HEK293 (cell line): ENCODE data around the gene CCNYL1.

ENCODE experiments used
- CTCF ChIA-PET: fragments of 350-600 bp; formaldehyde crosslinking; extraction: SDS; loops from one replicate; lab custom pipeline; 2021; ENCODE audit warnings: antibody characterized with exemption; lab: Yijun Ruan, JAX
- POLR2A ChIA-PET: fragments of 300-600 bp; formaldehyde crosslinking; extraction: SDS; loops from one replicate; lab custom pipeline; 2020; ENCODE audit warnings: antibody characterized with exemption, inconsistent platforms; lab: Yijun Ruan, JAX
- H3K27ac ChIP-seq: fragments of 200-500 bp; sonication (Bioruptor generic); 2 replicates; pipeline ENCODE4 v1.5.1; 2014; ENCODE audit warnings: low read depth, low read length, control low read depth, inconsistent platforms; ENCODE audit errors: extremely low read depth
- H3K36me3 ChIP-seq, 2 experiments: fragments of 200-500 bp in 1 of 2; sonication (Bioruptor generic) in 1 of 2; 1 replicate in 1 of 2; 2 replicates in 1 of 2; pipeline ENCODE4 v1.5.1; 2014 to 2017; ENCODE audit warnings: inconsistent platforms in 2 of 2, low read length in 2 of 2; ENCODE audit not compliant: control insufficient read depth in 2 of 2, insufficient read depth in 1 of 2
- H3K4me1 ChIP-seq: fragments of 200-500 bp; sonication (Bioruptor generic); 2 replicates; pipeline ENCODE4 v1.5.1; 2014; ENCODE audit warnings: mild to moderate bottlenecking, low read length, inconsistent platforms; ENCODE audit not compliant: control insufficient read depth, insufficient read depth
- H3K4me3 ChIP-seq: 2 replicates; pipeline ENCODE4 v1.5.1; 2011; ENCODE audit warnings: low read depth, mild to moderate bottlenecking, control low read depth, low read length, moderate library complexity
- H3K9me3 ChIP-seq: fragments of 200-500 bp; sonication (Bioruptor generic); 2 replicates; pipeline ENCODE4 v1.5.1; 2014; ENCODE audit warnings: low read depth, low read length, inconsistent platforms; ENCODE audit not compliant: control insufficient read depth, insufficient read depth
- MYNN ChIP-seq: fragments of 450-650 bp; formaldehyde crosslinking; IDR thresholded peaks from 2 replicates; pipeline ENCODE4 v1.5.1; 2016; ENCODE audit warnings: missing biosample characterization, missing genetic modification characterization, borderline replicate concordance
- SP3 ChIP-seq: fragments of 450-650 bp; formaldehyde crosslinking; IDR thresholded peaks from 2 replicates; pipeline ENCODE4 v1.5.1; 2016; ENCODE audit warnings: missing biosample characterization, missing genetic modification characterization
- ZBTB17 ChIP-seq: fragments of 450-650 bp; formaldehyde crosslinking; IDR thresholded peaks from 2 replicates; pipeline ENCODE4 v1.5.1; 2016; ENCODE audit warnings: missing biosample characterization, missing genetic modification characterization
- ZBTB20 ChIP-seq: fragments of 450-650 bp; formaldehyde crosslinking; IDR thresholded peaks from 2 replicates; pipeline ENCODE4 v1.5.1; 2016; ENCODE audit warnings: missing biosample characterization, missing genetic modification characterization
- ZFHX2 ChIP-seq: fragments of 450-650 bp; formaldehyde crosslinking; conservative IDR thresholded peaks from 2 replicates; pipeline ENCODE4 v1.5.1; 2016; ENCODE audit warnings: missing biosample characterization, missing genetic modification characterization
- ZFP41 ChIP-seq: fragments of 450-650 bp; formaldehyde crosslinking; IDR thresholded peaks from 2 replicates; pipeline ENCODE4 v1.5.1; 2016; ENCODE audit warnings: missing biosample characterization, missing genetic modification characterization, borderline replicate concordance
- ZNF121 ChIP-seq: fragments of 450-650 bp; formaldehyde crosslinking; IDR thresholded peaks from 2 replicates; pipeline ENCODE4 v1.5.1; 2016; ENCODE audit warnings: missing biosample characterization, missing genetic modification characterization
- ZNF140 ChIP-seq: fragments of 450-650 bp; formaldehyde crosslinking; IDR thresholded peaks from 2 replicates; pipeline ENCODE4 v1.5.1; 2016; ENCODE audit warnings: missing biosample characterization, missing genetic modification characterization
- ZNF16 ChIP-seq: fragments of 450-650 bp; formaldehyde crosslinking; IDR thresholded peaks from 2 replicates; pipeline ENCODE4 v1.5.1; 2016; ENCODE audit warnings: low read depth, missing biosample characterization, missing genetic modification characterization
- ZNF174 ChIP-seq: fragments of 450-650 bp; formaldehyde crosslinking; IDR thresholded peaks from 2 replicates; pipeline ENCODE4 v1.5.0; 2017; ENCODE audit warnings: missing biosample characterization, mild to moderate bottlenecking, missing genetic modification characterization
- ZNF311 ChIP-seq: fragments of 450-650 bp; formaldehyde crosslinking; IDR thresholded peaks from 2 replicates; pipeline ENCODE4 v1.5.1; 2017; ENCODE audit warnings: missing biosample characterization, missing genetic modification characterization, borderline replicate concordance
- ZNF341 ChIP-seq: fragments of 450-650 bp; formaldehyde crosslinking; IDR thresholded peaks from 2 replicates; pipeline ENCODE4; 2016; ENCODE audit warnings: low read depth, missing biosample characterization, missing genetic modification characterization
- ZNF394 ChIP-seq: fragments of 450-650 bp; formaldehyde crosslinking; IDR thresholded peaks from 2 replicates; pipeline ENCODE4 v1.5.1; 2016; ENCODE audit warnings: missing biosample characterization, missing genetic modification characterization, mild to moderate bottlenecking, moderate library complexity, borderline replicate concordance
- ZNF404 ChIP-seq: fragments of 450-650 bp; formaldehyde crosslinking; IDR thresholded peaks from 2 replicates; pipeline ENCODE4 v1.5.1; 2017; ENCODE audit warnings: missing biosample characterization, missing genetic modification characterization
- ZNF473 ChIP-seq: fragments of 450-650 bp; formaldehyde crosslinking; IDR thresholded peaks from 2 replicates; pipeline ENCODE4 v1.5.1; 2017; ENCODE audit warnings: missing biosample characterization, missing genetic modification characterization
- ZNF501 ChIP-seq: fragments of 450-650 bp; formaldehyde crosslinking; IDR thresholded peaks from 2 replicates; pipeline ENCODE4 v1.5.1; 2016; ENCODE audit warnings: missing biosample characterization, missing genetic modification characterization
- ZNF530 ChIP-seq: fragments of 450-650 bp; formaldehyde crosslinking; IDR thresholded peaks from 2 replicates; pipeline ENCODE4 v1.5.1; 2016; ENCODE audit warnings: low read depth, missing biosample characterization, missing genetic modification characterization
- ZNF544 ChIP-seq: fragments of 450-650 bp; formaldehyde crosslinking; IDR thresholded peaks from 2 replicates; pipeline ENCODE4 v1.5.0; 2017; ENCODE audit warnings: missing biosample characterization, missing genetic modification characterization
- ZNF600 ChIP-seq: fragments of 450-650 bp; formaldehyde crosslinking; IDR thresholded peaks from 2 replicates; pipeline ENCODE4 v1.5.1; 2016; ENCODE audit warnings: missing biosample characterization, missing genetic modification characterization
- ZNF76 ChIP-seq: fragments of 450-650 bp; formaldehyde crosslinking; IDR thresholded peaks from 2 replicates; pipeline ENCODE4; 2016; ENCODE audit warnings: low read depth, missing biosample characterization, missing genetic modification characterization, borderline replicate concordance
- TF ChIP-seq, protein P1 (sequence below): fragments of 450-650 bp; formaldehyde crosslinking; IDR thresholded peaks from 2 replicates; pipeline ENCODE4 v1.5.1; 2017; ENCODE audit warnings: missing biosample characterization, missing genetic modification characterization
- TF ChIP-seq, protein P2 (sequence below): fragments of 450-650 bp; formaldehyde crosslinking; IDR thresholded peaks from 2 replicates; pipeline ENCODE4 v1.5.1; 2016; ENCODE audit warnings: missing biosample characterization, missing genetic modification characterization
- TF ChIP-seq, protein P3 (sequence below): fragments of 450-650 bp; formaldehyde crosslinking; IDR thresholded peaks from 2 replicates; pipeline ENCODE4 v1.5.1; 2016; ENCODE audit warnings: missing biosample characterization, missing genetic modification characterization
- TF ChIP-seq, protein P4 (sequence below): fragments of 450-650 bp; formaldehyde crosslinking; IDR thresholded peaks from 2 replicates; pipeline ENCODE4 v1.5.1; 2017; ENCODE audit warnings: missing biosample characterization, missing genetic modification characterization

The CCNYL1 gene

DNA sequence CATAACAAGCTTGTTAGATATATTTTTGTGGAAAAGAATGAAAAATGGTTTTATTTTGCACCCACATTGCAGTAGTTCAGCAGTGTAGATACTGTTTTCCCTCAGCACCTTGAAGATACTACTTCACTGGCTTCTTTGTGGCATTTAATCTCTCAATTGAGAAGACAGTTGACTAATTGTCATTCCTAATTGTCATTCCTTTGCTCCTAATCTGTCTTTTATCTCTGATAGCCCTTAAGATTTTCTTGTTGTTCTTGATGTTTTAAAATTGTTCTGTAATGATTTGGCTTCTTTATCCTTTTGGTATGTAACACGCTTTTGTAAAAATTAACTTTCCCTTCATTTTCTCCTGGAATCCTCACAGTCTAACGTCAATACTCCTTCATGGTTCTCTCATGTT lies 38.0 kb upstream of the CCNYL1 start:
- CTCF ChIA-PET = no interaction called here
- H3K36me3 ChIP-seq = no peaks in the 10 kb centered on the region
- H3K4me3 ChIP-seq = no peak overlapping the region
- TF ChIP-seq ZNF174 (no peak), ZNF501 (tag by site-specific recombination) (no peak), MYNN (no peak), ZNF404 (no peak)
- H3K4me1 ChIP-seq = no peaks in the 10 kb centered on the region
- POLR2A ChIA-PET = no interaction called here
- no peak overlapping the region for H3K27ac ChIP-seq
- H3K9me3 ChIP-seq = no peaks in the 10 kb centered on the region

DNA sequence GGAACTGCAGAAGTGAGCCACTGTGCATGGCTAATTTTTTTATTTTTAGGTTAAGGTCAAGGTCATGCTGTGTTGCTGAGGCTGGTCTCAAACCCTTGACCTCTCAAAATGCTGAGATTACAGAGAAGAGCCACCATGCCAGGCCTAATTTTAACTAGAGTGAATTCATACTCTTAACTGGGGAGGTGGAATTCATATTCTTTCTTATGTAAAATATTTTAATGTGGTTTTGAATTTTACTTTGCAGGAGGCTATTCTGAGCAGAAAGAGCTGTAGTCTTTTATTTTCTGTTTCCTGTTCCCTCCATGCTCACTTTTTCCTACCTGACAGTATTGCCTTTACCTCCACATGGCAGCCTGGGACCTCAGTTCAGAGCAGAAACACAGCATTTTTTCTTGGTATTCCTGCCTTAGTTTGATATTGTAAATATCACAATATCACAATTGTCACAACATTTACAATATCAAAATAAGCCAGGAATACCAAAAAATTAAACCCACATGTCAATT lies 37.1 kb upstream of the CCNYL1 start:
- no peaks in the 10 kb centered on the region for H3K36me3 ChIP-seq
- TF ChIP-seq ZNF544 (tag by site-specific recombination) = no peak
- no peak for TF ChIP-seq ZNF16
- TF ChIP-seq, protein P1, sequence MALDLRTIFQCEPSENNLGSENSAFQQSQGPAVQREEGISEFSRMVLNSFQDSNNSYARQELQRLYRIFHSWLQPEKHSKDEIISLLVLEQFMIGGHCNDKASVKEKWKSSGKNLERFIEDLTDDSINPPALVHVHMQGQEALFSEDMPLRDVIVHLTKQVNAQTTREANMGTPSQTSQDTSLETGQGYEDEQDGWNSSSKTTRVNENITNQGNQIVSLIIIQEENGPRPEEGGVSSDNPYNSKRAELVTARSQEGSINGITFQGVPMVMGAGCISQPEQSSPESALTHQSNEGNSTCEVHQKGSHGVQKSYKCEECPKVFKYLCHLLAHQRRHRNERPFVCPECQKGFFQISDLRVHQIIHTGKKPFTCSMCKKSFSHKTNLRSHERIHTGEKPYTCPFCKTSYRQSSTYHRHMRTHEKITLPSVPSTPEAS = no peak
- no peak for TF ChIP-seq ZNF600 (tag by site-specific recombination)
- TF ChIP-seq ZNF341 = no peak
- TF ChIP-seq, protein P2, sequence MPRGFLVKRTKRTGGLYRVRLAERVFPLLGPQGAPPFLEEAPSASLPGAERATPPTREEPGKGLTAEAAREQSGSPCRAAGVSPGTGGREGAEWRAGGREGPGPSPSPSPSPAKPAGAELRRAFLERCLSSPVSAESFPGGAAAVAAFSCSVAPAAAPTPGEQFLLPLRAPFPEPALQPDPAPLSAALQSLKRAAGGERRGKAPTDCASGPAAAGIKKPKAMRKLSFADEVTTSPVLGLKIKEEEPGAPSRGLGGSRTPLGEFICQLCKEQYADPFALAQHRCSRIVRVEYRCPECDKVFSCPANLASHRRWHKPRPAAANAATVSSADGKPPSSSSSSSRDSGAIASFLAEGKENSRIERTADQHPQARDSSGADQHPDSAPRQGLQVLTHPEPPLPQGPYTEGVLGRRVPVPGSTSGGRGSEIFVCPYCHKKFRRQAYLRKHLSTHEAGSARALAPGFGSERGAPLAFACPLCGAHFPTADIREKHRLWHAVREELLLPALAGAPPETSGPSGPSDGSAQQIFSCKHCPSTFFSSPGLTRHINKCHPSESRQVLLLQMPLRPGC (tag by site-specific recombination) = no peak
- TF ChIP-seq ZNF121 (tag by site-specific recombination) = no peak
- no peak for TF ChIP-seq ZNF311
- no peak for TF ChIP-seq ZNF530
- POLR2A ChIA-PET = interaction anchor here (1.0 kb wide), 1 partner anchor 10 kb away, joined by 3 read pairs; no protein-coding TSS in a partner anchor
- CTCF ChIA-PET = interaction anchor here (0.7 to 1.5 kb wide), 3 partner anchors 13 to 134 kb away, joined by 3 to 4 read pairs (median 4); no protein-coding TSS in a partner anchor
- no peak overlapping the region for H3K4me3 ChIP-seq
- H3K27ac ChIP-seq = no peak overlapping the region
- no peaks in the 10 kb centered on the region for H3K9me3 ChIP-seq
- H3K4me1 ChIP-seq = no peaks in the 10 kb centered on the region

DNA sequence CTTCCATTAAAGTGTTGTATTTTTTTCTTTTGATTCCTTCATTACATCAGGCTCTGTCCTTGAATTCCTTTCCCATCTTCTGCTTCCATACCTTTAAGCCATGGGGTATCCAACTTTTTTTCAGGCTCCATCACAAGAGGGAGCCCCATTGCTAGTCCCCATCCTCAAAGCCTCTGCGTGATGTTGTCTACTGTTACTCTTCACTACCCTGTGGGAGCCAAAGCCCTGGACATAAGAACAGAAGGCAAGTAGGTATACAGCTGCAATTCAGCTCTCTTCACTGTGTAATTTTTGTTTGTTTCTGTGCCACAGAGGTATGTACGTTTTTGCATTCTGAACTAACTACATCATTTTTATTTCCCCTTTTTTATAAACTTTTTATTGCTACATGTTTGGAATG lies 36.6 kb upstream of the CCNYL1 start:
- H3K4me3 ChIP-seq = no peak overlapping the region
- H3K36me3 ChIP-seq = no peaks in the 10 kb centered on the region
- no peaks in the 10 kb centered on the region for H3K9me3 ChIP-seq
- no peak overlapping the region for H3K27ac ChIP-seq
- CTCF ChIA-PET = interaction anchor here (0.7 to 1.5 kb wide), 3 partner anchors 12 to 134 kb away, joined by 3 to 4 read pairs (median 4); no protein-coding TSS in a partner anchor
- TF ChIP-seq SP3 (tag by site-specific recombination) (no peak), ZNF140 (tag by site-specific recombination) (peak; percentile 56), ZNF473 (no peak)
- H3K4me1 ChIP-seq = no peaks in the 10 kb centered on the region
- POLR2A ChIA-PET = interaction anchor here (1.0 kb wide), 2 partner anchors 9 to 141 kb away, joined by 3 read pairs; no protein-coding TSS in a partner anchor

DNA sequence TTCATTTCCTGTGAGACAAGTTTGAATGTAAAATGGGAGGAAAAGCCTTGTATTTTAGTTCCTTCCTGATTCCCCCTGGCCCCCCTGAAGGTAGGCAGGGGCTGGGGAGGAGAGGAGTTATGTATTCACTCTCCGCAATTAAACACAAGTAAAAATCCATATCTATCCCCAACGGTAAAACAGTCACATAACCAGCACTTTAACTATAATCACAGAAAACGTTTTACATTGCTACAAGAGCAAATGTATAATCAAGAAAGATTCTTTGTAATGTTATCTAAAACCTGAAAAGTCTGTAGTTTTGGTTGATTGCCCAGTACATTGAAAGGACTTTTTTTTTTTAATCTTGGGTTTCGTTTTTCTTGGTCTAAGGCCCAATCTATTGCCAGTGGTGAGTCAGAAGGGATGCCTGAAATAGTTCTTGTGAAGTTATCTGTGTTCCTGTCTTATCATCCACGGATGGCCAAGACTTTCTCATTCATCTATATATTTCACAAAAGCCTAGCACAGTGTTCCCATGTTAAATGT lies 34.5 kb upstream of the CCNYL1 start:
- Histone ChIP-seq H3K27ac (no peak overlapping the region), H3K9me3 (no peaks in the 10 kb centered on the region), H3K4me3 (no peak overlapping the region), H3K36me3 (no peaks in the 10 kb centered on the region), H3K4me1 (no peaks in the 10 kb centered on the region)
- ChIA-PET POLR2A (interaction anchor here (0.6 to 1.6 kb wide), 2 partner anchors 28 to 34 kb away, joined by 4 to 5 read pairs; no protein-coding TSS in a partner anchor), CTCF (interaction anchor here (1.0 kb wide), 1 partner anchor 15 kb away, joined by 4 read pairs; no protein-coding TSS in a partner anchor)
- no peak for TF ChIP-seq ZNF600 (tag by site-specific recombination)
- TF ChIP-seq ZNF394 (tag by site-specific recombination) = no peak
- TF ChIP-seq ZNF76 = no peak
- TF ChIP-seq ZBTB17 (tag by site-specific recombination) = peak; percentile 66
- no peak for TF ChIP-seq ZFHX2 (tag by site-specific recombination)
- TF ChIP-seq, protein P3, sequence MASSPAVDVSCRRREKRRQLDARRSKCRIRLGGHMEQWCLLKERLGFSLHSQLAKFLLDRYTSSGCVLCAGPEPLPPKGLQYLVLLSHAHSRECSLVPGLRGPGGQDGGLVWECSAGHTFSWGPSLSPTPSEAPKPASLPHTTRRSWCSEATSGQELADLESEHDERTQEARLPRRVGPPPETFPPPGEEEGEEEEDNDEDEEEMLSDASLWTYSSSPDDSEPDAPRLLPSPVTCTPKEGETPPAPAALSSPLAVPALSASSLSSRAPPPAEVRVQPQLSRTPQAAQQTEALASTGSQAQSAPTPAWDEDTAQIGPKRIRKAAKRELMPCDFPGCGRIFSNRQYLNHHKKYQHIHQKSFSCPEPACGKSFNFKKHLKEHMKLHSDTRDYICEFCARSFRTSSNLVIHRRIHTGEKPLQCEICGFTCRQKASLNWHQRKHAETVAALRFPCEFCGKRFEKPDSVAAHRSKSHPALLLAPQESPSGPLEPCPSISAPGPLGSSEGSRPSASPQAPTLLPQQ (tag by site-specific recombination) = no peak
- TF ChIP-seq, protein P4, sequence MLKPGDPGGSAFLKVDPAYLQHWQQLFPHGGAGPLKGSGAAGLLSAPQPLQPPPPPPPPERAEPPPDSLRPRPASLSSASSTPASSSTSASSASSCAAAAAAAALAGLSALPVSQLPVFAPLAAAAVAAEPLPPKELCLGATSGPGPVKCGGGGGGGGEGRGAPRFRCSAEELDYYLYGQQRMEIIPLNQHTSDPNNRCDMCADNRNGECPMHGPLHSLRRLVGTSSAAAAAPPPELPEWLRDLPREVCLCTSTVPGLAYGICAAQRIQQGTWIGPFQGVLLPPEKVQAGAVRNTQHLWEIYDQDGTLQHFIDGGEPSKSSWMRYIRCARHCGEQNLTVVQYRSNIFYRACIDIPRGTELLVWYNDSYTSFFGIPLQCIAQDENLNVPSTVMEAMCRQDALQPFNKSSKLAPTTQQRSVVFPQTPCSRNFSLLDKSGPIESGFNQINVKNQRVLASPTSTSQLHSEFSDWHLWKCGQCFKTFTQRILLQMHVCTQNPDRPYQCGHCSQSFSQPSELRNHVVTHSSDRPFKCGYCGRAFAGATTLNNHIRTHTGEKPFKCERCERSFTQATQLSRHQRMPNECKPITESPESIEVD (tag by site-specific recombination) = peak; percentile 75
- TF ChIP-seq ZFP41 (tag by site-specific recombination) = no peak
- TF ChIP-seq ZBTB20 = no peak
